ENCODE measurements around the gene DIPK1A. TPM values are rescaled to one million over a fixed set of nuclear protein-coding genes. Genes with fewer than 3 reads are reported as not detected.

Gene DIPK1A
- total and polyA plus RNA-seq, 5 donors: 4.4 to 10.1 (median 8.3) TPM

DNA sequence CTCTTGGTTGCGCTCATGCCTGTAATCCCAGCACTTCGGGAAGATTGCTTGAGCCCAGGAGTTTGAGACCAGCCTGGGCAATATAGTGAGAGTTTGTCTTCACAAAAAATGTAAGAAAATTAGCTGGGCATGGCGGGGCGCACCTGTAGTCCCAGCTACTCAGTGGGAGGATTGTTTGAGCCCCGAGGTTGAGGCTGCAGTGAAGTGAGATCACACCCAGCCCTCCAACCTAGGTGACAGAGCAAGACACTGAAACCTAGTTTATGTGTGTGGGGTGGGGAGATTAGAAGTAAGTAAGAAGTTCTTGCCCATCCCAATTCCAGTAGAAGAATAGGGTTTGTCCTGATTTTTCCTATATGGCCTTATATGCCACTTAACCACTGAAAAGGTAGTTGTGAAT lies 127.4 kb downstream of the DIPK1A start:
- WGBS: 72% methylated on average over 5 of the region's 5 CpGs
- intact Hi-C loops (cut with DNase I): no loop called here
- Histone ChIP-seq H3K4me1 (ENCODE audit: control insufficient read depth, insufficient read depth, low read length) (peaks cover 4% of the 10 kb centered on the region), H3K27ac (ENCODE audit: low read length) (no peak overlapping the region), H3K27me3 (ENCODE audit: control insufficient read depth, insufficient read depth) (no peaks in the 10 kb centered on the region), H3K4me3 (ENCODE audit: low read length) (peak overlapping the region; percentile 59), H3K9me3 (ENCODE audit: control insufficient read depth, low read length) (no peaks in the 10 kb centered on the region)
- DNase-seq (no peak), ATAC-seq (no peak)

GRCh38 chr1:92832537-92833114 lies 128.6 kb downstream of the DIPK1A start:
- WGBS: under 1% methylated on average over 19 of the region's 19 CpGs
- Histone ChIP-seq H3K4me3 (ENCODE audit: low read length) (peak overlapping the region; percentile 59), H3K27ac (ENCODE audit: low read length) (peak overlapping the region; percentile 46), H3K9me3 (ENCODE audit: control insufficient read depth, low read length) (no peaks in the 10 kb centered on the region), H3K27me3 (ENCODE audit: control insufficient read depth, insufficient read depth) (no peaks in the 10 kb centered on the region), H3K4me1 (ENCODE audit: control insufficient read depth, insufficient read depth, low read length) (peaks cover 4% of the 10 kb centered on the region)
- DNase-seq: no peak
- intact Hi-C loops (cut with DNase I): no loop called here
- peak; percentile 17 to 24 for ATAC-seq

DNA sequence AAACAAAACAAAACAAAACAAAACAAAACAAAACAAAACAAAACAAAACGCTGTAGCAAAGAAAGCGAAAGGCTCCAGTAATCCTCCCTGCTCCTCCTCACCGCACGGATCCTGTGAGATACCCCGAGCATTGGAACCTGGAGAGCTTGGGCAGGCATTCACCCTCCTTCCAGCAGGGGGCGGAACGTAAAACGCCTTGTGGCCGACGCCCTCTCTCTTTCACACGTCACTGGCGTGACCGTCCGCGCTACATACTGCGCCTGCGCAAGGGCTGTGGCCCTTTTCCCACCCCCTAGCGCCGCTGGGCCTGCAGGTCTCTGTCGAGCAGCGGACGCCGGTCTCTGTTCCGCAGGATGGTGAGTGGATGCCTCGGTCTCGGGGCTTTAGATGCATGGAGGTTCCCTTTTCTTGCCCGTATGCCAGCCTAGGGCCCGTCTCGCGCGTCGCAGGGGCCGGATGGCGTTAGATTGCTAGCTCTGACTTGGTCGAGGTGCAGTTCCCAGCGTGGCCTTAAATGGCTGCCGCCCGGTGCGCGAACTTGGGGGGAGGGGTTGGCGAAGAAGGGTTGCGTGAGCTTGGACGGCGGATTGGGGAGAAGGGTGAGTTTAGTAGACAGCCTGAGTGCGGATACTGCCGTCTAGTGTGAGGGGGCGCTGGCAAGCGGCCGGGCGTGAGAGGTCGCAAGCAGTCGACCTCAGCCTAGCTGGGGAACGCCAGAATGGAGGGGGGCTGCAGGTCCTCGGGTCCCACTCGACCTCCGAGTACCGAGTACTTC lies 129.3 kb downstream of the DIPK1A start, which contains the start of gene RPL5:
Gene RPL5, plus strand, starts transcription at position 279 of the 775 bp plus-strand sequence. Its CDS starts 75 bp downstream, at position 354.
- intact Hi-C loops (cut with DNase I): no loop called here
- Histone ChIP-seq H3K27me3 (ENCODE audit: control insufficient read depth, insufficient read depth) (no peaks in the 10 kb centered on the region), H3K9me3 (ENCODE audit: control insufficient read depth, low read length) (no peaks in the 10 kb centered on the region), H3K4me1 (ENCODE audit: control insufficient read depth, insufficient read depth, low read length) (peaks cover 4% of the 10 kb centered on the region), H3K27ac (ENCODE audit: low read length) (peak within 1 kb of the TSS; percentile 46), H3K4me3 (ENCODE audit: low read length) (peak within 1 kb of the TSS; percentile 59)
- ATAC-seq (peak; percentile 98), DNase-seq (peak; percentile 97 to 99 (median 98))
- WGBS: under 1% methylated on average over 57 of the region's 57 CpGs

GRCh38 chr1:92831368-92831761 lies 129.9 kb downstream of the DIPK1A start:
- intact Hi-C loops (cut with DNase I): no loop called here
- ATAC-seq (peak; percentile 21 to 32), DNase-seq (no peak)
- H3K27ac ChIP-seq (ENCODE audit: low read length): no peak overlapping the region
- no peaks in the 10 kb centered on the region for H3K27me3 ChIP-seq (ENCODE audit: control insufficient read depth, insufficient read depth)
- H3K9me3 ChIP-seq (ENCODE audit: control insufficient read depth, low read length): no peaks in the 10 kb centered on the region
- 43% methylated on average over 4 of the region's 4 CpGs for WGBS
- no peak overlapping the region for H3K4me3 ChIP-seq (ENCODE audit: low read length)
- peaks cover 4% of the 10 kb centered on the region for H3K4me1 ChIP-seq (ENCODE audit: control insufficient read depth, insufficient read depth, low read length)

DNA sequence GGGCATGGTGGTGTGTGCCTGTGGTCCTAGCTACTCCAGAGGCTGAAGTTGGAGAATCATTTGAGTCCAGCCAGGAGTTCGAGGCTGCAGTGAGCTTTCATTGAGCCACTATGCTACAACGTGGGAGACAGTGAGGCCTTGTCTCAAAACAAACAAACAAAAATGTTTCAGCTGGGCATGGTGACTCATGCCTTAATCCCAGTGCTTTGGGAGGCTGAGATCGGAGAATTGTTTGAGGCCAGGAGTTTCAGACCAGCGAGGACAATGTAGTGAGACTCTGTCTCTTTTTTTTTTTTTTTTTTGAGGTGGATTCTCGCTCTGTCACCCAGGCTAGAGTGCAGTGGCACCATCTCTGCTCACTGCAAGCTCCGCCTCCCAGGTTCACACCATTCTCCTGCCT lies 134.5 kb downstream of the DIPK1A start:
- no peak for DNase-seq
- Histone ChIP-seq H3K27ac (ENCODE audit: low read length) (no peak overlapping the region), H3K4me1 (ENCODE audit: control insufficient read depth, insufficient read depth, low read length) (no peaks in the 10 kb centered on the region), H3K4me3 (ENCODE audit: low read length) (no peak overlapping the region), H3K9me3 (ENCODE audit: control insufficient read depth, low read length) (no peaks in the 10 kb centered on the region), H3K27me3 (ENCODE audit: control insufficient read depth, insufficient read depth) (no peaks in the 10 kb centered on the region)
- intact Hi-C loops (cut with DNase I): no loop called here
- no peak for ATAC-seq
- WGBS: 77% methylated on average over 6 of the region's 6 CpGs

DNA sequence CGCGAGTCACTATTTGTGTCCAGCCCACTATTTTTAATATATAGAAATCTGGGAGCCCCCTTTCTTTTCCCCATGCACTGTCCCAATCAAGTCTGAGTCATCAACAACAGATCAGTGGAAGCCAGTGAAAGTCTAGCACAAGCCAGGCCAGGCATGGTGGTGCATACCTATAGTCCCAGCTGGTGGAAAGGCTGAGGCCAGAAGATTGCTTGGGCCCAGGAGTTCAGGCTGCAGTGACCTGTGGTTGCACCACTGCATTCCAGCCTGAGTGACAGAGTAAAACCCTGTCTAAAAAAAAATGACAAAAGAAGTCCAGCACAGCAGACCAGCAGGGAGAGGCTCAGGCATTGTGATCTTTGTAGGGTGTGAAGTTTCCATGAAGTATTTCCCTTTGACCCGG lies 138.4 kb downstream of the DIPK1A start:
- ATAC-seq: peak; percentile 40 to 93
- Histone ChIP-seq H3K4me1 (ENCODE audit: control insufficient read depth, insufficient read depth, low read length) (no peaks in the 10 kb centered on the region), H3K4me3 (ENCODE audit: low read length) (no peak overlapping the region), H3K9me3 (ENCODE audit: control insufficient read depth, low read length) (no peaks in the 10 kb centered on the region), H3K27ac (ENCODE audit: low read length) (no peak overlapping the region), H3K27me3 (ENCODE audit: control insufficient read depth, insufficient read depth) (no peaks in the 10 kb centered on the region)
- peak in 1 of 3 donors; percentile 29 for DNase-seq
- 77% methylated on average over 3 of the region's 3 CpGs for WGBS
- intact Hi-C loops (cut with DNase I): no loop called here

DNA sequence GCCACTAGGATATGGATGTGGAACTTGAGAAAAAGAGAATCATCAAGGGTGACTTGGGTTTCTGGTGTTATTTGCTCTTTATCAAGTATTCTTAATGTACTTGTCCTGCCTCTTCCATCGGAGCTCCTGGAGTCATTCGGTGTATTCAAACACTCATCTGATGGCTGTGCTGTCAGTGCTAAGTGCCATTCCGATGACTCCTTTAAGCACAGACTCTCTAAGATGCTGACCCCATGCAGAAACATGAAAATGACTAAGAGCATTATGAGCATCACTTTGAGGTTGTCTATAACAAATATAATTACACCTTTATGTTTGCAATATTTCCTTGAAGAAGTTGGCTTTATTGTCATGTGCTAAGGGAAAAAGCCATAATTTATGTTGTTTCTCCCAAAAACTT lies 140.7 kb downstream of the DIPK1A start:
- ATAC-seq (no peak), DNase-seq (no peak)
- Histone ChIP-seq H3K27ac (ENCODE audit: low read length) (no peak overlapping the region), H3K4me1 (ENCODE audit: control insufficient read depth, insufficient read depth, low read length) (no peaks in the 10 kb centered on the region), H3K27me3 (ENCODE audit: control insufficient read depth, insufficient read depth) (no peaks in the 10 kb centered on the region), H3K9me3 (ENCODE audit: control insufficient read depth, low read length) (no peaks in the 10 kb centered on the region), H3K4me3 (ENCODE audit: low read length) (no peak overlapping the region)
- 91% methylated on average over 3 of the region's 3 CpGs for WGBS
- intact Hi-C loops (cut with DNase I): no loop called here

GRCh38 chr1:92820024-92820423 lies 141.2 kb downstream of the DIPK1A start:
- H3K9me3 ChIP-seq (ENCODE audit: control insufficient read depth, low read length): no peaks in the 10 kb centered on the region
- ATAC-seq (no peak), DNase-seq (no peak)
- no peaks in the 10 kb centered on the region for H3K4me1 ChIP-seq (ENCODE audit: control insufficient read depth, insufficient read depth, low read length)
- intact Hi-C loops (cut with DNase I): no loop called here
- H3K27ac ChIP-seq (ENCODE audit: low read length): no peak overlapping the region
- H3K4me3 ChIP-seq (ENCODE audit: low read length): no peak overlapping the region
- no peaks in the 10 kb centered on the region for H3K27me3 ChIP-seq (ENCODE audit: control insufficient read depth, insufficient read depth)
- WGBS: 73% methylated on average over 3 of the region's 3 CpGs

GRCh38 chr1:92817986-92818764 lies 143.1 kb downstream of the DIPK1A start:
- DNase-seq (no peak), ATAC-seq (peak in 1 of 2 donors; percentile 37)
- Histone ChIP-seq H3K9me3 (ENCODE audit: control insufficient read depth, low read length) (no peaks in the 10 kb centered on the region), H3K4me3 (ENCODE audit: low read length) (no peak overlapping the region), H3K27me3 (ENCODE audit: control insufficient read depth, insufficient read depth) (no peaks in the 10 kb centered on the region), H3K27ac (ENCODE audit: low read length) (no peak overlapping the region), H3K4me1 (ENCODE audit: control insufficient read depth, insufficient read depth, low read length) (no peaks in the 10 kb centered on the region)
- intact Hi-C loops (cut with DNase I): loop anchor here in 2 of 4 donors (5.0 to 10.0 kb wide), 2 partner anchors 63 to 66 kb away; no protein-coding TSS in a partner anchor
- WGBS: 91% methylated on average over 3 of the region's 3 CpGs

DNA sequence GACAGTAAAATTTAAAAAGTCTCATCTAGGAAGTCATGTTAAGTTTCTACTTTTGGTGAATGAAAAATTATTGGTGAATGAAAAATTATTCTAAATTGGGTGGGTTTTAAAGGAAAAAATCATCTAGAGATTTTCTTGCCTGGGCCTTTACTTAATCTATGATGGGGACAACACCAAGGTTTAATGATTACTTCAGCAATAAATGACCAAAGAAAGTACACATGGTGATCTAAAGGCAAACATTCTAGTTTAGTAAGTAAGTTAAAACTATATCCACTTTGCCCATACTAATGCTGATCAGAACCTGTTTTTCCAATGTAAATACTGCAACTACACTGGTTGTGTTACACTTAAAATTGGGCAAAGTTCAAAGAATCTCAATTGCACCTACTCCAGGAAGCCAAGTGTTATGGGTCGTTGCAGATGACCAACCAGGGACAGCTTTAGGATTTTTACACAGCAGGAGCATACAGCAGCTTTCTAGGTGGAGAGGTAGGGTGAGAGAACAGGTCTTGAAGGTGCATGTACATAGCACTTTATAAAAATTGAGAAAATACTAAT lies 144.0 kb downstream of the DIPK1A start:
- Histone ChIP-seq H3K27ac (ENCODE audit: low read length) (no peak overlapping the region), H3K4me3 (ENCODE audit: low read length) (no peak overlapping the region), H3K4me1 (ENCODE audit: control insufficient read depth, insufficient read depth, low read length) (no peaks in the 10 kb centered on the region), H3K9me3 (ENCODE audit: control insufficient read depth, low read length) (no peaks in the 10 kb centered on the region), H3K27me3 (ENCODE audit: control insufficient read depth, insufficient read depth) (no peaks in the 10 kb centered on the region)
- WGBS: 69% methylated on average over 1 of the region's 1 CpG
- no peak for DNase-seq
- ATAC-seq: no peak
- intact Hi-C loops (cut with DNase I): loop anchor here in 2 of 4 donors (5.0 to 10.0 kb wide), 2 partner anchors 62 to 65 kb away; no protein-coding TSS in a partner anchor

All from right cardiac atrium (tissue), 5 donors.